A549 (cell line): ENCODE measurements around the gene LAPTM5. TPM values are rescaled to one million over a fixed set of nuclear protein-coding genes. Genes with fewer than 3 reads are reported as not detected.

ENCODE experiments used
- ATAC-seq, 2 experiments: fragments of 200-7000 bp in 1 of 2; fragments of >200 bp in 1 of 2; cut with Nextera tagmentation in 1 of 2; cut with Tn5 transposase in 1 of 2; 3 replicates each; pipeline versions ENCODE4 v1.8.0 to v1.9.1; 2018 to 2020; ENCODE audit warnings: mild to moderate bottlenecking in 1 of 2, moderate library complexity in 1 of 2
- CTCF ChIA-PET: fragments of 300-600 bp; sonication (Branson Sonifier 250); formaldehyde crosslinking; extraction: SDS; loops from one replicate; lab custom pipeline; 2021; ENCODE audit warnings: antibody characterized with exemption, inconsistent platforms; lab: Yijun Ruan, JAX
- POLR2A ChIA-PET: fragments of 350-600 bp; formaldehyde crosslinking; extraction: SDS; loops from one replicate; lab custom pipeline; 2021; ENCODE audit warnings: antibody characterized with exemption, inconsistent platforms; lab: Yijun Ruan, JAX
- DNase-seq, 2 experiments: peaks; one replicate each; pipeline versions ENCODE4 v3.0.0 to v3.0.0-alpha.2; 2011 to 2016; ENCODE audit warnings: low read depth in 1 of 2, low spot score in 1 of 2
- FAIRE-seq: peaks from 2 replicates; lab custom pipeline; 2011; peaks lifted over from hg19 to GRCh38; lab: Jason Lieb, UNC
- H3K27ac ChIP-seq, 2 experiments: fragments of >200 bp; sonication (Bioruptor Twin); formaldehyde crosslinking; 3 replicates each; pipeline ENCODE4 v1.5.1; 2016 to 2017
- H3K4me1 ChIP-seq: fragments of >200 bp; sonication (Bioruptor Twin); formaldehyde crosslinking; 3 replicates; pipeline ENCODE4 v1.6.1; 2016
- H3K4me2 ChIP-seq: fragments of >200 bp; sonication (Bioruptor Twin); formaldehyde crosslinking; 3 replicates; pipeline ENCODE4 v1.6.1; 2016
- H3K4me3 ChIP-seq: fragments of >200 bp; sonication (Bioruptor Twin); formaldehyde crosslinking; 3 replicates; pipeline ENCODE4 v1.5.1; 2016
- H3K9me3 ChIP-seq: fragments of >200 bp; sonication (Bioruptor Twin); formaldehyde crosslinking; 3 replicates; pipeline ENCODE4 v1.6.1; 2016
- BHLHE40 ChIP-seq: IDR thresholded peaks from 2 replicates; pipeline ENCODE4 v1.6.1; 2012; ENCODE audit warnings: low read depth, low read length, inconsistent platforms
- CBX2 ChIP-seq: fragments of 200-600 bp; sonication (generic); IDR thresholded peaks from 2 replicates; pipeline ENCODE4 v1.6.1; 2016; ENCODE audit warnings: low read depth, mild to moderate bottlenecking, borderline replicate concordance
- CBX8 ChIP-seq: fragments of 200-600 bp; sonication (generic); IDR thresholded peaks from 2 replicates; pipeline ENCODE4 v1.6.1; 2016
- CEBPB ChIP-seq, 2 experiments: fragments of >200 bp in 1 of 2; sonication (Bioruptor Twin) in 1 of 2; formaldehyde crosslinking in 1 of 2; IDR thresholded peaks; 2 replicates each; pipeline ENCODE4 v1.6.1; 2012 to 2016
- CHD2 ChIP-seq: fragments of 150-350 bp; IDR thresholded peaks from 2 replicates; pipeline ENCODE4 v1.6.1; 2014; ENCODE audit warnings: low read length; ENCODE audit not compliant: partially characterized antibody
- EHMT2 ChIP-seq: fragments of 200-600 bp; sonication (generic); IDR thresholded peaks from 2 replicates; pipeline ENCODE4 v1.6.1; 2016; ENCODE audit warnings: antibody characterized with exemption, low read depth, mild to moderate bottlenecking, moderate library complexity
- EP300 ChIP-seq, 2 experiments: fragments of >200 bp; sonication (Bioruptor Twin); formaldehyde crosslinking; IDR thresholded peaks; 2 replicates in 1 of 2; 3 replicates in 1 of 2; pipeline ENCODE4 v1.6.1; 2016 to 2017
- FOSL2 ChIP-seq, 2 experiments: fragments of 450-650 bp in 1 of 2; fragments of >200 bp in 1 of 2; sonication (Bioruptor Twin) in 1 of 2; formaldehyde crosslinking; IDR thresholded peaks; 2 replicates each; pipeline versions ENCODE4 v1.5.0 to v1.6.1; 2016 to 2020; ENCODE audit warnings: mild to moderate bottlenecking in 1 of 2, moderate library complexity in 1 of 2
- FOXS1 ChIP-seq: fragments of 250-450 bp; sonication (Bioruptor Pico); IDR thresholded peaks from 2 replicates; pipeline ENCODE4 v1.5.0; 2020; ENCODE audit warnings: mild to moderate bottlenecking, moderate library complexity
- KDM1A ChIP-seq: fragments of 200-600 bp; sonication (generic); IDR thresholded peaks from 2 replicates; pipeline ENCODE4 v1.6.1; 2016; ENCODE audit warnings: low read depth, mild to moderate bottlenecking
- MAZ ChIP-seq: fragments of 150-350 bp; IDR thresholded peaks from 2 replicates; pipeline ENCODE4 v1.6.1; 2014; ENCODE audit warnings: antibody characterized with exemption, low read depth, low read length, borderline replicate concordance
- PHF8 ChIP-seq: fragments of 200-600 bp; sonication (generic); IDR thresholded peaks from 2 replicates; pipeline ENCODE4 v1.6.1; 2016; ENCODE audit warnings: low read depth, mild to moderate bottlenecking, antibody characterized with exemption, moderate library complexity, borderline replicate concordance
- POLR2AphosphoS2 ChIP-seq: conservative IDR thresholded peaks from 2 replicates; pipeline ENCODE4 v1.6.1; 2012; ENCODE audit warnings: low read length, improper control_type of control experiment, inconsistent platforms
- SMC3 ChIP-seq: fragments of >200 bp; sonication (Bioruptor Twin); formaldehyde crosslinking; IDR thresholded peaks from 3 replicates; pipeline ENCODE4 v1.6.1; 2018; ENCODE audit warnings: inconsistent platforms
- TP53 ChIP-seq: fragments of 250-450 bp; sonication (Bioruptor Pico); IDR thresholded peaks from 2 replicates; pipeline ENCODE4 v1.5.0; 2021; ENCODE audit warnings: mild to moderate bottlenecking, moderate library complexity
- ZNF302 ChIP-seq: fragments of 250-450 bp; sonication (Bioruptor Pico); IDR thresholded peaks from 2 replicates; pipeline ENCODE4 v1.9.0; 2021; ENCODE audit warnings: inconsistent platforms, mild to moderate bottlenecking, moderate library complexity
- ZSCAN20 ChIP-seq: fragments of 250-450 bp; sonication (Bioruptor Pico); IDR thresholded peaks from 2 replicates; pipeline ENCODE4 v1.8.0; 2022; ENCODE audit warnings: mild to moderate bottlenecking, moderate library complexity
- WGBS: methylation state at CpG from one replicate; pipeline ENCODE4 v1.1.6; 2017; ENCODE audit errors: missing lambda C conversion rate; 5-methylcytosine and 5-hydroxymethylcytosine counted together
- polyA plus RNA-seq, 4 experiments: library from polyadenylated mRNA; depleted of rRNA in 3 of 4; stranded (reverse); fragments of >200 nt; fragmentation: RNase III in 1 of 4; extraction: RNeasy Plus Mini Kit Qiagen cat#74134 plus additional on column Dnase treatment in 1 of 4; gene quantifications; 2 replicates in 3 of 4; 3 replicates in 1 of 4; pipeline ENCODE4 v1.2.3, GENCODE V29; 2011 to 2017
- TF ChIP-seq, protein P1 (sequence below): fragments of >200 bp; sonication (Bioruptor Twin); formaldehyde crosslinking; IDR thresholded peaks from 2 replicates; pipeline ENCODE4 v1.6.1; 2016
- TF ChIP-seq, protein P2 (sequence below): fragments of >200 bp; sonication (Bioruptor Twin); formaldehyde crosslinking; IDR thresholded peaks from 3 replicates; pipeline ENCODE4 v1.5.1; 2016
- TF ChIP-seq, protein P3 (sequence below): fragments of 250-450 bp; sonication (Bioruptor Pico); IDR thresholded peaks from 2 replicates; pipeline ENCODE4 v1.5.0; 2021; ENCODE audit warnings: mild to moderate bottlenecking, moderate library complexity, borderline replicate concordance
- TF ChIP-seq, protein P4 (sequence below): fragments of 450-650 bp; IDR thresholded peaks from 2 replicates; pipeline ENCODE4 v1.6.1; 2014; ENCODE audit warnings: antibody characterized with exemption

Gene LAPTM5
- polyA plus RNA-seq, 2 of the 4 experiments (the other 2 are of a cell fraction), result 0.06 to 0.22 TPM

DNA sequence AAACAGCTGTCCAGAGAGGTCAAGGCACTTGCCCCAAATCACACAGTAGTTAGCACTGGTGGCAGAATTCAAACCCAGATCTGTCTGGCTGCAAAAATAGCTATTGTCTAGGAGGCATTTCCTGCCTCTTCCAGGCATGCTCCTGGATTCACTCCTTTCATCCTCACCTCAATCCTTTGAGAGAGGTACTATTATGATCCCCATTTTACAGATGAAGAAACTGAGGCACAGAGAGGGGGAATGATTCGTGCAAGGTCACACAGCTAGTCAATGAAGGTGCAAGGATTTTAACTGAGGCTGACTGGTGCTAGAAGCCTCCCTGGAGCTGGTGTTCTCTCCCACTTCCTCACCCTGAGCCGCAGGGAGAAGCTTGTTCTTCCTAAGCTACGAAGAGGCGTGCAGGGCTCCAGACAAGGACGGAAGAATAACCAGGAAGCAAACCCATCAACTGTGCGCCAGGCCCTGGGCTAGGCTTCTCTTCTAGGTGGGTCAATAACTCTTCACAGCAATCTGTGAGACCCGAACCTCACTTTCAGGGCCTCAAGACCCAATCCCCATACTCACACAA is 631 bp upstream of the LAPTM5 start:
- no peak for DNase-seq
- CTCF ChIA-PET, result interaction anchor here (0.6 to 1.9 kb wide), 7 partner anchors 10 to 1522 kb away, joined by 3 to 13 read pairs (median 4); partner anchors contain the start of gene PTPRU
- POLR2A ChIA-PET, result no interaction called here
- ATAC-seq, result no peak
- Histone ChIP-seq H3K4me1 (no peaks in the 10 kb centered on the region), H3K4me2 (no peak overlapping the region), H3K9me3 (no peaks in the 10 kb centered on the region), H3K4me3 (no peak overlapping the region), H3K27ac (no peak overlapping the region)
- TF ChIP-seq CBX2 (no peak), TP53 (no peak), BHLHE40 (no peak), FOSL2 (IDR thresholded peaks at IDR 0.05) (no peak), FOSL2 (CRISPR knock-in tag; IDR thresholded peaks at IDR 0.05) (no peak), EP300 (IDR thresholded peaks at IDR 0.05) (no peak), SMC3 (no peak), CHD2 (no peak), CBX8 (no peak), ZNF302 (CRISPR knock-in tag) (no peak)
- TF ChIP-seq, protein P1, sequence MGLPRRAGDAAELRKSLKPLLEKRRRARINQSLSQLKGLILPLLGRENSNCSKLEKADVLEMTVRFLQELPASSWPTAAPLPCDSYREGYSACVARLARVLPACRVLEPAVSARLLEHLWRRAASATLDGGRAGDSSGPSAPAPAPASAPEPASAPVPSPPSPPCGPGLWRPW, result no peak
- no peak for FAIRE-seq
- 58% methylated on average over 7 of the region's 7 CpGs for WGBS

DNA sequence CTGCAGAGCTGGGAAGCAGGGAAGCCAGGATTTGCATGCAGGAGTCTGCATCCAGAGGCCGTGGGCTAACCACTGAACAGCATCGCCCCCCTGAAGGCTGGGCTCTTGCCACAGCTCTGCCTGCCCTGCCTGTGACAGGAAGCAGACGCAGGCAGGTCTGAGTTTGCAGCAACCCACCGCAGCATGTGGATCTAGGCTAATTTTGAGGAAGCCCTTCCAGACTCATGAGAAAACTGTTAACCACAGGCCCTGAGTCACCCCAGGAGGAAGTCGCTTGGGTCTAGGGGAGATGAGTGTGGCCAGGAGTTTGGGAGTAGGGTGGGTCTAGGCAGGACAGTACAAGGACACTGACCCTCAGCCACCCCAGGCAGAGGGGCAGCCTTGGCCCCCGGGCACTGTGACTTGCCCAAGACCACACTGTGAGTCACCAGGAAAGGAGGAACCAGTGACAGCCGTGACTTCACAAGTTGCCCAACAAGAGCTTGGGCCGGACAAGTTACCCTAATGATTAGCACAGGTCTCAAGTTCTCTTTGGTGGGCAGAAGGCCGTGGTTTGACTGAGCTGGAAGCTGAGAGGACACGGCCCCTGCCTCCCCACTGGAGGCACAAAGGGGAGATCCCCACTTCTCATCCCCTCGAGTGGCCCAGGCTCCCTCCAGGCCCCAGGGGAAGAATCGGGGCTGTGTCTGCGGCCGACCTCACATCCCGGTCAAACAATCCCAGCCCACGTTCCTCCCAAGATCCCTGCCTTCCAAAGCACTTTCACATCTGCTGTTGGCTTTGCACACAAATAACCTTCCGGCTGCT is 826 bp downstream of the LAPTM5 start:
- CTCF ChIA-PET, result interaction anchor here (0.8 to 1.2 kb wide), 3 partner anchors 9 to 45 kb away, joined by 3 read pairs; no protein-coding TSS in a partner anchor
- H3K4me1 ChIP-seq, result no peaks in the 10 kb centered on the region
- no peak for TF ChIP-seq PHF8
- no peak for TF ChIP-seq EHMT2
- TF ChIP-seq FOXS1, result no peak
- TF ChIP-seq, protein P2, sequence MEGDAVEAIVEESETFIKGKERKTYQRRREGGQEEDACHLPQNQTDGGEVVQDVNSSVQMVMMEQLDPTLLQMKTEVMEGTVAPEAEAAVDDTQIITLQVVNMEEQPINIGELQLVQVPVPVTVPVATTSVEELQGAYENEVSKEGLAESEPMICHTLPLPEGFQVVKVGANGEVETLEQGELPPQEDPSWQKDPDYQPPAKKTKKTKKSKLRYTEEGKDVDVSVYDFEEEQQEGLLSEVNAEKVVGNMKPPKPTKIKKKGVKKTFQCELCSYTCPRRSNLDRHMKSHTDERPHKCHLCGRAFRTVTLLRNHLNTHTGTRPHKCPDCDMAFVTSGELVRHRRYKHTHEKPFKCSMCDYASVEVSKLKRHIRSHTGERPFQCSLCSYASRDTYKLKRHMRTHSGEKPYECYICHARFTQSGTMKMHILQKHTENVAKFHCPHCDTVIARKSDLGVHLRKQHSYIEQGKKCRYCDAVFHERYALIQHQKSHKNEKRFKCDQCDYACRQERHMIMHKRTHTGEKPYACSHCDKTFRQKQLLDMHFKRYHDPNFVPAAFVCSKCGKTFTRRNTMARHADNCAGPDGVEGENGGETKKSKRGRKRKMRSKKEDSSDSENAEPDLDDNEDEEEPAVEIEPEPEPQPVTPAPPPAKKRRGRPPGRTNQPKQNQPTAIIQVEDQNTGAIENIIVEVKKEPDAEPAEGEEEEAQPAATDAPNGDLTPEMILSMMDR, result no peak
- TF ChIP-seq FOSL2 (IDR thresholded peaks at IDR 0.05), result no peak
- TF ChIP-seq FOSL2 (CRISPR knock-in tag; IDR thresholded peaks at IDR 0.05), result 0 out of 2 replicates have a peak, but pooled peaks have one; percentile 11
- no peak for TF ChIP-seq CEBPB (IDR thresholded peaks at IDR 0.05)
- ATAC-seq, result peak; percentile 58 to 60; a peak in 5 of 6 replicates
- no peak overlapping the region; a peak in 1 of 6 replicates for H3K27ac ChIP-seq
- DNase-seq, result peak; percentile 14 to 28
- no peak overlapping the region for H3K4me2 ChIP-seq
- H3K4me3 ChIP-seq, result no peak overlapping the region
- POLR2A ChIA-PET, result no interaction called here
- 58% methylated on average over 11 of the region's 17 CpGs for WGBS
- no peak for FAIRE-seq
- no peaks in the 10 kb centered on the region for H3K9me3 ChIP-seq

DNA sequence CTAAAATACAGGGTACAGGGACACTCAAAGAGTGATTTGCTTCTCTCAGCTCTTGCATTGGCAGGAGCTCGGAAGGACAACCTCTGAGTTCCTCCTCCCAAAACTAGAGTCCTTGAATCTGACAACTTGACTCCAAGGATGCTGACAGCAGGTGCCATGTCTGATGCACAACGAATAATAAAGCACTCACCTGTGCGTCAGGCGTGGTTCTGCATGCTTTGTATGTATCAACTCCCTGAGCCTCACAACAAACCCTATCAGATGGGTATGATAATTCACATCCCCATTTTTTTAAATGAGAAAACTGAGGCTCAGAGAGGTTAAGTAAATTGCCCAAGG is 1.4 kb downstream of the LAPTM5 start:
- no peak for FAIRE-seq
- TF ChIP-seq KDM1A, result no peak
- TF ChIP-seq POLR2AphosphoS2, result no peak
- TF ChIP-seq, protein P3, sequence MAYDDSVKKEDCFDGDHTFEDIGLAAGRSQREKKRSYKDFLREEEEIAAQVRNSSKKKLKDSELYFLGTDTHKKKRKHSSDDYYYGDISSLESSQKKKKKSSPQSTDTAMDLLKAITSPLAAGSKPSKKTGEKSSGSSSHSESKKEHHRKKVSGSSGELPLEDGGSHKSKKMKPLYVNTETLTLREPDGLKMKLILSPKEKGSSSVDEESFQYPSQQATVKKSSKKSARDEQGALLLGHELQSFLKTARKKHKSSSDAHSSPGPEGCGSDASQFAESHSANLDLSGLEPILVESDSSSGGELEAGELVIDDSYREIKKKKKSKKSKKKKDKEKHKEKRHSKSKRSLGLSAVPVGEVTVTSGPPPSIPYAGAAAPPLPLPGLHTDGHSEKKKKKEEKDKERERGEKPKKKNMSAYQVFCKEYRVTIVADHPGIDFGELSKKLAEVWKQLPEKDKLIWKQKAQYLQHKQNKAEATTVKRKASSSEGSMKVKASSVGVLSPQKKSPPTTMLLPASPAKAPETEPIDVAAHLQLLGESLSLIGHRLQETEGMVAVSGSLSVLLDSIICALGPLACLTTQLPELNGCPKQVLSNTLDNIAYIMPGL (CRISPR knock-in tag), result no peak
- no peak for TF ChIP-seq MAZ
- TF ChIP-seq, protein P4, sequence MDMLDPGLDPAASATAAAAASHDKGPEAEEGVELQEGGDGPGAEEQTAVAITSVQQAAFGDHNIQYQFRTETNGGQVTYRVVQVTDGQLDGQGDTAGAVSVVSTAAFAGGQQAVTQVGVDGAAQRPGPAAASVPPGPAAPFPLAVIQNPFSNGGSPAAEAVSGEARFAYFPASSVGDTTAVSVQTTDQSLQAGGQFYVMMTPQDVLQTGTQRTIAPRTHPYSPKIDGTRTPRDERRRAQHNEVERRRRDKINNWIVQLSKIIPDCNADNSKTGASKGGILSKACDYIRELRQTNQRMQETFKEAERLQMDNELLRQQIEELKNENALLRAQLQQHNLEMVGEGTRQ, result no peak
- no peak for TF ChIP-seq CHD2
- no peak for TF ChIP-seq TP53
- no peak for TF ChIP-seq ZSCAN20 (CRISPR knock-in tag)
- 90% methylated on average over 3 of the region's 4 CpGs for WGBS
- no peak for DNase-seq
- ATAC-seq, result no peak
- CTCF ChIA-PET, result interaction anchor here (0.9 to 1.2 kb wide), 2 partner anchors 10 to 24 kb away, joined by 3 read pairs; no protein-coding TSS in a partner anchor
- Histone ChIP-seq H3K4me2 (no peak overlapping the region), H3K9me3 (no peaks in the 10 kb centered on the region), H3K27ac (no peak overlapping the region), H3K4me1 (no peaks in the 10 kb centered on the region), H3K4me3 (no peak overlapping the region)
- POLR2A ChIA-PET, result no interaction called here
